Measurements from ENCODE around the gene C1orf174. TPM values are rescaled to one million over a fixed set of nuclear protein-coding genes. Genes with fewer than 3 reads are reported as not detected.
A peak's percentile ranks its signal among the peaks of the same experiment; 100 is the strongest.

C1orf174 gene
- total RNA-seq, 2 donors from 2014 or later: 14.8 to 15.6 TPM

DNA sequence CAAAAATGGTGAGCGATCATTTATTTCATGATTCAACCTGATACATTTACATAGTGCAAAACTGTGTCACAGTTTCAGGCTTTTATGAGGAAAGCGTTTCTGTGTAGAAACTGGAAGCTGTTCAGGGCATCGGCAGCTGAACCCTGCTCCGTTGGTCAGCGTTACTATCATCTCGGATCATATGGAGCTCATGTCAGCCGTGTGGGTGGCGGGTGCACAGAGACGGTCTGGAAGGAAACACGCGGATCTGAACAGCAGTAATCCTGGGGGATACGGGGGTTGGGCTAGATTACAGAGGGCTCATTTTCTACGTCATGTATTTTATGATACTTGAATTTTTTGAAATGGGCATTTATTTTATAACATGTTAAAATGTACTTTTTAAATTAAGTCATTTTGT, 15.1 kb downstream of the C1orf174 start:
- no peak for TF ChIP-seq POLR2A (IDR thresholded peaks at IDR 0.05)
- TF ChIP-seq, protein P1, sequence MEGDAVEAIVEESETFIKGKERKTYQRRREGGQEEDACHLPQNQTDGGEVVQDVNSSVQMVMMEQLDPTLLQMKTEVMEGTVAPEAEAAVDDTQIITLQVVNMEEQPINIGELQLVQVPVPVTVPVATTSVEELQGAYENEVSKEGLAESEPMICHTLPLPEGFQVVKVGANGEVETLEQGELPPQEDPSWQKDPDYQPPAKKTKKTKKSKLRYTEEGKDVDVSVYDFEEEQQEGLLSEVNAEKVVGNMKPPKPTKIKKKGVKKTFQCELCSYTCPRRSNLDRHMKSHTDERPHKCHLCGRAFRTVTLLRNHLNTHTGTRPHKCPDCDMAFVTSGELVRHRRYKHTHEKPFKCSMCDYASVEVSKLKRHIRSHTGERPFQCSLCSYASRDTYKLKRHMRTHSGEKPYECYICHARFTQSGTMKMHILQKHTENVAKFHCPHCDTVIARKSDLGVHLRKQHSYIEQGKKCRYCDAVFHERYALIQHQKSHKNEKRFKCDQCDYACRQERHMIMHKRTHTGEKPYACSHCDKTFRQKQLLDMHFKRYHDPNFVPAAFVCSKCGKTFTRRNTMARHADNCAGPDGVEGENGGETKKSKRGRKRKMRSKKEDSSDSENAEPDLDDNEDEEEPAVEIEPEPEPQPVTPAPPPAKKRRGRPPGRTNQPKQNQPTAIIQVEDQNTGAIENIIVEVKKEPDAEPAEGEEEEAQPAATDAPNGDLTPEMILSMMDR (IDR thresholded peaks at IDR 0.05): no peak
- 90 to 93% methylated on average over 13 of the region's 13 CpGs for WGBS, 2 donors
- ATAC-seq: no peak

DNA sequence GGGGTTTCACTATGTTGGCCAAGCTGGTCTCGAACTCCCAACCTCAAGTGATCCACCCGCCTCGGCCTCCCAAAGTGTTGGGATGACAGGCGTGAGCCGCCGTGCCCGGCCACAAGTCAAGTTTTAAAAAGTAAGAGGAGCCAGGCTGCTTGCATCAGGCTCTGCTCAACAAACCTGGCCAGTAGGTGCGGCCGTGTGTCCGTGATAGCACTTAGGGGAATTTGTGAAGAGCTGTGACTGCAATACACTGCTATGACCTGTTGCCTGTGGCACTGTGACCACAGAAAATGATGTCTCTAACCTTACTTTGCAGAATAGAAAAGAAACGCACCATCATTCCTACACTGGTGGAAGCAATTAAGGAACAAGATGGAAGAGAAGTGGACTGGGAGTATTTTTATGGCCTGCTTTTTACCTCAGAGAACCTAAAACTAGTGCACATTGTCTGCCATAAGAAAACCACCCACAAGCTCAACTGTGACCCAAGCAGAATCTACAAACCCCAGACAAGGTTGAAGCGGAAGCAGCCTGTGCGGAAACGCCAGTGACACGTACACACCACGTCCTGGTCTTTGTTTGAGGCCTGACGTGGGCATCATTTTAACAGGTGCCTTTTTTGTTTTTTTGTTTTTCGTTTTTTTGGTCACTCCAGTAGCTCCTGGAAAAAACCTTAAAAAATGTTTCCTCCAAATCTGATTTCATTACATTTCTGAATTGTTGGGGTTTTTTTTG, 16.7 kb downstream of the C1orf174 start:
- Histone ChIP-seq H3K27ac (no peak overlapping the region), H3K4me3 (no peak overlapping the region), H3K36me3 (replicated peaks in 1 of 2; ENCODE audit: insufficient read depth in 1 of 2, low read depth in 2 of 2) (peaks cover 0 to 10% of the 10 kb centered on the region in 2 donors), H3K27me3 (no peaks in the 10 kb centered on the region), H3K4me1 (no peaks in the 10 kb centered on the region), H3K9me3 (no peaks in the 10 kb centered on the region)
- WGBS, 2 donors: 91 to 96% methylated on average over 18 of the region's 18 CpGs
- intact Hi-C loops (cut with DNase I): no loop called here
- DNase-seq (no peak), ATAC-seq (no peak)
- no peak for TF ChIP-seq POLR2A (IDR thresholded peaks at IDR 0.05)
- TF ChIP-seq, protein P1 (IDR thresholded peaks at IDR 0.05): no peak

More for the DNA sequence above, 15.1 kb downstream of the C1orf174 start:
- Histone ChIP-seq H3K4me1 (no peaks in the 10 kb centered on the region), H3K9me3 (no peaks in the 10 kb centered on the region), H3K4me3 (no peak overlapping the region), H3K27ac (no peak overlapping the region), H3K36me3 (replicated peaks in 1 of 2; ENCODE audit: insufficient read depth in 1 of 2, low read depth in 2 of 2) (peaks cover 0 to 12% of the 10 kb centered on the region in 2 donors), H3K27me3 (no peaks in the 10 kb centered on the region)
- DNase-seq: no peak
- intact Hi-C loops (cut with DNase I): no loop called here

DNA sequence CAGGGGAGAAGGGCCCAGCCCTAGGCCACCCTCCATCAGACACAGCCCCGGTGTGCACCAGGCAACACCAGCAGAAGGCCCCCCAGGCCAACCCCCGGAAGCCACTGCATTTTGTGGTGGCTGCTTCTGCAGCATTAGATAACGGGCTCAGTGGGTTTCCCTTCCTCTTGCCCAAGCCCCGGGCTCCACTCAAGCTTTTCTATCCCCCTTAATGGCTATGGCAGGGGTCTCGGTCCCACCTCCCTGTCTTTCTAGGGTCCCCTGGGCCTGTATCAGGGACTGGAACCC, 18.9 kb downstream of the C1orf174 start:
- intact Hi-C loops (cut with DNase I): no loop called here
- Histone ChIP-seq H3K27me3 (no peaks in the 10 kb centered on the region), H3K27ac (peak overlapping the region in 1 of 4 donors; percentile 52), H3K36me3 (replicated peaks in 1 of 2; ENCODE audit: insufficient read depth in 1 of 2, low read depth in 2 of 2) (peaks cover 0 to 4% of the 10 kb centered on the region in 2 donors), H3K9me3 (no peaks in the 10 kb centered on the region), H3K4me3 (no peak overlapping the region), H3K4me1 (no peaks in the 10 kb centered on the region)
- DNase-seq (no peak), ATAC-seq (no peak)
- no peak for TF ChIP-seq POLR2A (IDR thresholded peaks at IDR 0.05)
- TF ChIP-seq, protein P1 (IDR thresholded peaks at IDR 0.05): no peak
- WGBS, 2 donors: 86 to 94% methylated on average over 3 to 5 of the region's 5 CpGs

DNA sequence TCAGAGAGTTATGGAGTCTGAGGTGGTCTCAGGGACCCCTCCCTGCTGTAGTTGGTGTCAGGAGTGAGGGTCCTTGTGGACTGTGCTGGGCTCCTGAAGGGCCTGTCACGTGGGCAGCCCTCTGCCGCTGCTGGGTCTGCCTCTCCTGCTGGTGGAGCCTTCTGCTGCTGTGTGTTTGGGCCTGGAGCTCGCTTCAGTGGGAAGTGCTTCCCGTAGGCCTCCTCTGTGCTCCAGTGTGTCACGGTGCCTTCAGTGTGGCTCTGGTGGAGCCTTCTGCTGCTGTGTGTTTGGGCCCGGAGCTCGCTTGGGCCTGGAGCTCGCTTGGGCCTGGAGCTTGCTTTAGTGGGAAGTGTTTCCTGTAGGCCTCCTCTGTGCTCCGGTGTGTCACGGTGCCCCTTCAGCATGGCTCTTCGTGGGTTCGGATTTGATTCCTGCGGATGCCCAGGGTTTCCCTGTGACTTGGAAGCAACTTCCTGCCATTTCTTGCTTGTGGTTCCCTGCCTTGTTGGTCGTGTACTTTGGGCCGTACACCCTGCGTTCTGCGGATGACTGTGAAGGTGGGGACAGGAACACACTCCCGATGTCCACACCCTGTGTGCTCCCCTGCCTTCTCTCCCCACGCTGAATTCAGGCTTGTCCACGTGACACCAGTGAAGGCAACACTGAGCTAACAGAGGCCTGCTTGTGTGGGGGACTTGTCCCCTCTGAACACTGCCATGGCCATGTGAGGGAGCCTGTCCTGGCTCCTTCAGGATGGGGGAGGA, 19.5 kb downstream of the C1orf174 start:
- Histone ChIP-seq H3K27me3 (no peaks in the 10 kb centered on the region), H3K9me3 (no peaks in the 10 kb centered on the region), H3K36me3 (replicated peaks in 1 of 2; ENCODE audit: insufficient read depth in 1 of 2, low read depth in 2 of 2) (peaks cover 0 to 3% of the 10 kb centered on the region in 2 donors), H3K4me3 (no peak overlapping the region), H3K27ac (peak overlapping the region in 2 of 4 donors; percentile 52 to 59), H3K4me1 (no peaks in the 10 kb centered on the region)
- ATAC-seq (no peak), DNase-seq (no peak)
- whole genome bisulfite sequencing, 2 donors: 91 to 96% methylated on average over 14 to 16 of the region's 20 CpGs
- intact Hi-C loops (cut with DNase I): no loop called here
- no peak for TF ChIP-seq POLR2A (IDR thresholded peaks at IDR 0.05)
- TF ChIP-seq, protein P1 (IDR thresholded peaks at IDR 0.05): no peak

All from body of pancreas (tissue), 4 donors.